Measurements from ENCODE around the gene SUMO3. TPM values are rescaled to one million over a fixed set of nuclear protein-coding genes. Genes with fewer than 3 reads are reported as not detected.

Gene SUMO3
- total RNA-seq, 1 donor from 2014 or later, result 46.3 TPM

DNA sequence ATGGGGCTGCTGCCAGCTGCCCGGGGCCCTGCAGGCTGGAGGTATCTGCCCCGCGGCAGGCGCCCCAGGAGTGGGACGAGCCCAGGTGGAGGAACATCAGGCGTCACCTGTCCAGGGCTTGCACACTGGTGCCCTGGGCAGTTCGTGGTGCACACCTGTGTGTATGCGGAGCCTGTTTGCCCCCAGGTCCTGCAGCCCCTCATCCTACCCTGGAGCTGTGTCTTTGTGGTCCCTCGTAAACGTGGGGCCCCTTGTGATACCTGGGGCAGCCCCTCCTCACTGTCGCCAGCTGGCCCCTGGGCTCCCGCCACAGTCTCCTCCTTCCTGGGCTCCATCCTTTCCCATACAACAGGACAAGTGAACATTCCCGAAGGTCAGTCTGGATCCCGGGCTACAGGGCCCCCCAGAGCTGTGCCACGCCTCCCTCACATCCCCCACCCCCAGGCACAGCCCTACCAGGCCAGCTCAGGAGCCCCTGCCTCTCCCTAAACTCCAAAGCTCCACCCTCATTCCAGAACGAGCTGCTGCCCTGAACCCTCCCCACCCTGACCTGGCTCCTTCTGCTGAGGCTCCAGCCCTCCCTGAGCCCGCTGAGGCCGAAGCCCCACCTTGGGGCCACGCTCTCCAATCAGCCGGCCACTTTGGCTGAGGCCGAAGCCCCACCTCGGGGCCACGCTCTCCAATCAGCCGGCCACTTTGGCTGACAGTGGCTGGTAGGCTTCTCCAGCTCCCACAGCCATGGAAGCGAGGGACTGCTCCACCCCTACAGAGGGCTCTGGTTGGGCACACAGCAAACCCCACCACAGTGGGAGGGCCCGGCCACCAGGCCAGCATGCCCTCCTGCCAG, 58.9 kb downstream of the SUMO3 start:
- DNase-seq, result no peak

DNA sequence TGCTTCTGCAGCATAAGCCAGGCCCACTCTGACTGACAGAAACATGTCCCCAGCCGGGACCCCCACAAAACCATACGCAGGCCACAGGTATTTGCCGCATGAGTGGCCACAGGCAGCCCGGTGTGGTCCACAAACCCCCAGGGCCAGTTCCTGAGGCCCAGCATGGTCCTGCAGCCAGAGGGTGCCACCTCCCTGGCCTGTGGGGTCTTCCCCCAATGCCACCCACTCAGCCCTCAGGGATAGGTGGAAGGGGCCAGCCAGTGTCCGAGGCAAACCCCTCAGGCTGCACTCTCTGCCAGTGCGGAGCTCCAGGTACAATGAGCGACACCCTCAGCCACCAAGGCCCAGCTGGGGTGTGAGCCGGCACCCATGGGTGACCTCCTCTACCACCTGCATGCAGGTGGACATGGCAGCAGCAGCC, 59.7 kb downstream of the SUMO3 start:
- DNase-seq, result no peak

GRCh38 chr21:44757731-44758130, 60.1 kb downstream of the SUMO3 start:
- no peak for DNase-seq

DNA sequence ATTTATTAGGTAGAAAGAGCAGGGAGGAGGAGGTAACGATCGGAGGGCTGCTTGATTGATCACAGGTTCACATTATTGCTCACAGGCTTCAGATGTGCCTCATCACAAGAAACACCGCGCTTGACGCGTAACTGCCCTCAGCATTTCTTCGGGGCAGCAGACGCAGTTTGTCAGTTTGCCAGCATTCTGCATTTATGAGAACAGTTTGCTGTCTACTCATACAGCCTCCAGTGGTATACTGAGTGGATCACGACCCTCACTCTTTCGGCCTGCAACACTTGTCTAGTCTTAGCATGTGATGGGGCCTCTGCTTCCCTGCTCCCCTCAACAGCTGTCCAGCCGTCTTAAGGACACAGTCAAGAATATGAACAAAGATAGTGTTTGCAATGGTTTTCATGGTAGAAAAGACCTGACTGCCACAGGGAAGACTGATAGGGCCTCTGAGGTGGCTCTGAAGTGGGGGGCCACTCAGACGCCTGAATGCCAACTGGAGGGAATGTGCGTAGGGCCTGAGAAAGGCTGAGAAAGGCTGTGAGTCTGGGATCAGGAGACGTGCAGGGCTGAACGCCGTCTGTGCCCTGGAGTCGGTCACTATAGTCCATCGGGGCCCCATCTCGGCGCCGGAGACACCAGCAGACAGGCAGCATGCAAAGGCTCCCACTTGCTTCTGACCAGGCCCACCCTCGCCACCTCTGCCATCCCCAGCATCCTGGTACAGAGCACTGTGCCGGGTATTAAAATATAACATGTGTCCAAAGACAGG, 61.3 kb downstream of the SUMO3 start:
- no peak for DNase-seq

Other genes starting within 250 kb of the SUMO3 start
- gene KRTAP10-4, start 244.3 kb downstream of the SUMO3 start, total RNA-seq, result not detected
- gene KRTAP10-5, start 237.5 kb downstream of the SUMO3 start, total RNA-seq, result not detected
- not detected for gene KRTAP10-6, start 225.6 kb downstream of the SUMO3 start, total RNA-seq
- gene KRTAP10-7, start 217.5 kb downstream of the SUMO3 start, total RNA-seq, result not detected
- gene KRTAP10-8, start 206.0 kb downstream of the SUMO3 start, total RNA-seq, result not detected
- not detected for gene KRTAP10-9, start 191.0 kb downstream of the SUMO3 start, total RNA-seq
- not detected for gene KRTAP10-10, start 180.7 kb downstream of the SUMO3 start, total RNA-seq
- not detected for gene KRTAP10-11, start 171.6 kb downstream of the SUMO3 start, total RNA-seq
- gene KRTAP12-4, start 163.4 kb downstream of the SUMO3 start, total RNA-seq, result not detected
- gene KRTAP12-3, start 160.1 kb downstream of the SUMO3 start, total RNA-seq, result not detected
- gene KRTAP12-2, start 151.1 kb downstream of the SUMO3 start, total RNA-seq, result not detected
- gene KRTAP12-1, start 135.9 kb downstream of the SUMO3 start, total RNA-seq, result not detected
- not detected for gene KRTAP10-12, start 120.9 kb downstream of the SUMO3 start, total RNA-seq
- gene TSPEAR, start 106.5 kb downstream of the SUMO3 start, total RNA-seq, result not detected
- 61.8 TPM for gene UBE2G2, start 16.2 kb downstream of the SUMO3 start, total RNA-seq
- 82.4 TPM for gene PTTG1IP, start 55.6 kb upstream of the SUMO3 start, total RNA-seq
- 9.2 TPM for gene ITGB2, start 102.8 kb upstream of the SUMO3 start, total RNA-seq
- 6.1 TPM for gene SLX9, start 122.0 kb upstream of the SUMO3 start, total RNA-seq

All from occipital lobe (tissue), 2 donors.